ENCODE data around the gene TMEM51.

TMEM51 gene

DNA sequence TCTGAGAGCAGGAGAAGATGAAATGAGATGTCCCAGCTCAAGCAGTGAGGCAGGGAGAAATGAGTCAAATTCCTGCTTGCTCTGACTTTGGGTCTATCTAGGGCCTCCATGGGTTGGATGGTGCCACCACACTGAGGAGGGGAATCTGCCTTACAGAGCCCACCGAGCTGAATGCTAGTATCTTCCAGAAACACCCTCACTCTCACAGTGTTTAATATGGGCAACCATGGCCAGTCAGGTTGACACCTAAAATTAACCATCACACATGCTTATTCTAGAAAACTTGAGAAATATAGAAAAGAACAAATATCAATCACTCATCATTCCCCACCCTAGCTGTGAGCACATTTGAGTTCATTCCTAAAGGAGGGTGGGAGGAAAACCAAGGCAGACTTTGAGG lies 64.1 kb downstream of the TMEM51 start:
- no peak for DNase-seq (ENCODE audit: low read depth in 1 of 2, low spot score in 1 of 2)
- Histone ChIP-seq H3K4me3 (replicated peaks; ENCODE audit: insufficient read depth, low read length) (no peak overlapping the region), H3K27me3 (ENCODE audit: insufficient read depth, poor library complexity, severe bottlenecking) (no peaks in the 10 kb centered on the region), H3K27ac (replicated peaks) (no peak overlapping the region)
- no peak for TF ChIP-seq POLR2AphosphoS5 (IDR thresholded peaks at IDR 0.05; ENCODE audit: low read depth)
- TF ChIP-seq, protein P1, sequence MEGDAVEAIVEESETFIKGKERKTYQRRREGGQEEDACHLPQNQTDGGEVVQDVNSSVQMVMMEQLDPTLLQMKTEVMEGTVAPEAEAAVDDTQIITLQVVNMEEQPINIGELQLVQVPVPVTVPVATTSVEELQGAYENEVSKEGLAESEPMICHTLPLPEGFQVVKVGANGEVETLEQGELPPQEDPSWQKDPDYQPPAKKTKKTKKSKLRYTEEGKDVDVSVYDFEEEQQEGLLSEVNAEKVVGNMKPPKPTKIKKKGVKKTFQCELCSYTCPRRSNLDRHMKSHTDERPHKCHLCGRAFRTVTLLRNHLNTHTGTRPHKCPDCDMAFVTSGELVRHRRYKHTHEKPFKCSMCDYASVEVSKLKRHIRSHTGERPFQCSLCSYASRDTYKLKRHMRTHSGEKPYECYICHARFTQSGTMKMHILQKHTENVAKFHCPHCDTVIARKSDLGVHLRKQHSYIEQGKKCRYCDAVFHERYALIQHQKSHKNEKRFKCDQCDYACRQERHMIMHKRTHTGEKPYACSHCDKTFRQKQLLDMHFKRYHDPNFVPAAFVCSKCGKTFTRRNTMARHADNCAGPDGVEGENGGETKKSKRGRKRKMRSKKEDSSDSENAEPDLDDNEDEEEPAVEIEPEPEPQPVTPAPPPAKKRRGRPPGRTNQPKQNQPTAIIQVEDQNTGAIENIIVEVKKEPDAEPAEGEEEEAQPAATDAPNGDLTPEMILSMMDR (IDR thresholded peaks at IDR 0.05; ENCODE audit: insufficient read depth, low read length), result no peak
- TF ChIP-seq, protein P2, sequence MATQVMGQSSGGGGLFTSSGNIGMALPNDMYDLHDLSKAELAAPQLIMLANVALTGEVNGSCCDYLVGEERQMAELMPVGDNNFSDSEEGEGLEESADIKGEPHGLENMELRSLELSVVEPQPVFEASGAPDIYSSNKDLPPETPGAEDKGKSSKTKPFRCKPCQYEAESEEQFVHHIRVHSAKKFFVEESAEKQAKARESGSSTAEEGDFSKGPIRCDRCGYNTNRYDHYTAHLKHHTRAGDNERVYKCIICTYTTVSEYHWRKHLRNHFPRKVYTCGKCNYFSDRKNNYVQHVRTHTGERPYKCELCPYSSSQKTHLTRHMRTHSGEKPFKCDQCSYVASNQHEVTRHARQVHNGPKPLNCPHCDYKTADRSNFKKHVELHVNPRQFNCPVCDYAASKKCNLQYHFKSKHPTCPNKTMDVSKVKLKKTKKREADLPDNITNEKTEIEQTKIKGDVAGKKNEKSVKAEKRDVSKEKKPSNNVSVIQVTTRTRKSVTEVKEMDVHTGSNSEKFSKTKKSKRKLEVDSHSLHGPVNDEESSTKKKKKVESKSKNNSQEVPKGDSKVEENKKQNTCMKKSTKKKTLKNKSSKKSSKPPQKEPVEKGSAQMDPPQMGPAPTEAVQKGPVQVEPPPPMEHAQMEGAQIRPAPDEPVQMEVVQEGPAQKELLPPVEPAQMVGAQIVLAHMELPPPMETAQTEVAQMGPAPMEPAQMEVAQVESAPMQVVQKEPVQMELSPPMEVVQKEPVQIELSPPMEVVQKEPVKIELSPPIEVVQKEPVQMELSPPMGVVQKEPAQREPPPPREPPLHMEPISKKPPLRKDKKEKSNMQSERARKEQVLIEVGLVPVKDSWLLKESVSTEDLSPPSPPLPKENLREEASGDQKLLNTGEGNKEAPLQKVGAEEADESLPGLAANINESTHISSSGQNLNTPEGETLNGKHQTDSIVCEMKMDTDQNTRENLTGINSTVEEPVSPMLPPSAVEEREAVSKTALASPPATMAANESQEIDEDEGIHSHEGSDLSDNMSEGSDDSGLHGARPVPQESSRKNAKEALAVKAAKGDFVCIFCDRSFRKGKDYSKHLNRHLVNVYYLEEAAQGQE (IDR thresholded peaks at IDR 0.05; ENCODE audit: insufficient replicate concordance, low read depth), result no peak
- TF ChIP-seq GABPA (IDR thresholded peaks at IDR 0.05; ENCODE audit: low read depth), result no peak
- no peak for TF ChIP-seq SPI1 (IDR thresholded peaks at IDR 0.05; ENCODE audit: borderline replicate concordance, low read depth)

DNA sequence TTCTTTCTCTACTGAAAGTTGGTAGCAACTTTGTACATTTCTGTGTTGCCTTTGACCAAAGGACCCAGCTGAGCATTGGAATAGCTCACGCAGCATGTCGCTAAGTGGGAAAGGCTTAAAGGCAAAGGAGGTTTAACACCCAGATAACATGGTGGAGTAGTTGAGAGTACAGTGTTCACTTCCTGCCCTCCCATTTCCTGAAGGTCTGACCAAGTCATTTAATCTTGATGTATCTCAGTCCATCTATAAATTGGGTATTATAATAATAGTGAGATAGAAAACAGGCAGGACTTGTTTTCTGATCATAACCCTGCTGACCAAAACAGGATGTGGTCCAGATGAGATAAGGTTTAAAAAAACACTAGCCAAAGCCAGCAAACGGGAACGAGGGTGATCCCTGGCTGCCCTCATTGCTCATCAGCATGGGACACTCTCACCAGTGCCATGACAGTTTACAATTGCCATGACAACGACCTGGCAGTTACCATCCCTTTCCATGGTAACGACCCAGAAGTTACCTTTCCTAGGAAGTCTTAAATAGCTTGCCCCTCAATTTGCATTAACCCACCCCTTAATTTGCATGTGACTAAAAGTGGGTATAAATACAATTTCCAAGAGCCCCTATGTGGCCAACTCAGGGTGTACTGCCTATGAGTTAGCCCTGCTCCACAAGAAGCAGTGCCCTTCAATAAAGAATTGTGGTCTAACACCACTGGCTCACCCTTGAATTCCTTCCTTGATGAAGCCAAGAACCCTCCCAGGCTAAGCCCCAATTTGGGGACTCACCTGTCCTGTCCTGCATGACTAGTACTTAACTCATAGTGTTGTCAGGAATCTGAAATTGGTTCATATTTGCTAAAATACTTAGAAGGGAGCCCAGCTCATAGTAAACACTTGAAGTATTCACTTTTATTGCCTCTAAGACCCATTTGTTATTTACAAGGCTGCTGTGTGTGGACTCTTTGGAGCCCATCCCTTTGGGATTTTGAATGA lies 65.0 kb downstream of the TMEM51 start:
- H3K4me3 ChIP-seq (replicated peaks; ENCODE audit: insufficient read depth, low read length), result no peak overlapping the region
- DNase-seq (ENCODE audit: low read depth in 1 of 2, low spot score in 1 of 2), result no peak
- no peaks in the 10 kb centered on the region for H3K27me3 ChIP-seq (ENCODE audit: insufficient read depth, poor library complexity, severe bottlenecking)
- TF ChIP-seq POLR2AphosphoS5 (IDR thresholded peaks at IDR 0.05; ENCODE audit: low read depth), result no peak
- TF ChIP-seq GABPA (IDR thresholded peaks at IDR 0.05; ENCODE audit: low read depth), result no peak
- no peak for TF ChIP-seq SPI1 (IDR thresholded peaks at IDR 0.05; ENCODE audit: borderline replicate concordance, low read depth)
- TF ChIP-seq, protein P2 (IDR thresholded peaks at IDR 0.05; ENCODE audit: insufficient replicate concordance, low read depth), result no peak
- TF ChIP-seq, protein P1 (IDR thresholded peaks at IDR 0.05; ENCODE audit: insufficient read depth, low read length), result no peak
- H3K27ac ChIP-seq (replicated peaks), result no peak overlapping the region

DNA sequence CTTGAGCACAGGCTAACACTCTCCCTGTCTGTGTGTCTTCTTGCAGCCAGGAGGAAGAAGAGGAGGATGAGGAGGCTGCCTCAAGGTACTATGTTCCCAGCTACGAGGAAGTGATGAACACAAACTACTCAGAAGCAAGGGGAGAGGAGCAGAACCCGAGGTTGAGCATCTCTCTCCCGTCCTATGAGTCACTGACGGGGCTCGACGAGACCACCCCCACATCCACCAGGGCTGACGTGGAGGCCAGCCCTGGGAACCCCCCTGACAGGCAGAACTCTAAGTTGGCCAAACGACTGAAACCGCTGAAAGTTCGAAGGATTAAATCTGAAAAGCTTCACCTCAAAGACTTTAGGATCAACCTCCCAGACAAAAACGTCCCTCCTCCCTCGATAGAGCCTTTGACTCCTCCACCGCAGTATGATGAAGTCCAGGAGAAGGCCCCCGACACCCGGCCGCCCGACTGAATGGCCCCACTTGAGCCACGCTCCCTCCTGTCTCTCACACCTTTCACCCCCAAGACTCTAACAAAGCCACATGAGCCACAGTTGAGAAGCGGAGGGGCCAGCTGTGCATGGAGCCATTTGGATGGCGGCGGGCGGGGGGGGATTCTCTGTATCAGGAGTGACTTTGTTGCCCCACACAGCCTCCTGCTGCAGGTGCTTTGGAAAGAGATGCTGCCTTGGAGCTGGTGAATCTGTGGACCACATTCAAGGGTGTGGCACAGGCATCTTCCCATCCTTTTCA lies 65.9 kb downstream of the TMEM51 start:
- DNase-seq (ENCODE audit: low read depth in 1 of 2, low spot score in 1 of 2), result no peak
- H3K27me3 ChIP-seq (ENCODE audit: insufficient read depth, poor library complexity, severe bottlenecking), result no peaks in the 10 kb centered on the region
- no peak for TF ChIP-seq GABPA (IDR thresholded peaks at IDR 0.05; ENCODE audit: low read depth)
- TF ChIP-seq, protein P1 (IDR thresholded peaks at IDR 0.05; ENCODE audit: insufficient read depth, low read length), result no peak
- H3K4me3 ChIP-seq (replicated peaks; ENCODE audit: insufficient read depth, low read length), result no peak overlapping the region
- no peak overlapping the region for H3K27ac ChIP-seq (replicated peaks)
